C4-2B (cell line): Measurements from ENCODE around the gene CHN1.

Experiments used
- CTCF ChIP-seq: fragments of 450-650 bp; conservative IDR thresholded peaks from 2 replicates; pipeline ENCODE4 v1.5.1; 2017; ENCODE audit warnings: mild to moderate bottlenecking
- ZFX ChIP-seq: fragments of 450-650 bp; IDR thresholded peaks from 2 replicates; pipeline ENCODE4 v1.6.1; 2017

- TF ChIP-seq CTCF (no peak), ZFX (no peak)
Measured at GRCh38 chr2:175011505-175011904, 6.3 kb upstream of the CHN1 start.
